ENCODE data around the gene SUSD4.

GRCh38 chr1:223402790-223403142 is 38.8 kb upstream of the SUSD4 start:
- TF ChIP-seq CTCF (IDR thresholded peaks at IDR 0.05; ENCODE audit: extremely low read depth in 1 of 2, insufficient read depth in 1 of 2, low read depth in 1 of 2, low read length in 2 of 2): no peak
- no peak for TF ChIP-seq POLR2A (IDR thresholded peaks at IDR 0.05; ENCODE audit: low read depth, low read length)
- no peak for TF ChIP-seq POLR2AphosphoS5 (IDR thresholded peaks at IDR 0.05; ENCODE audit: insufficient read depth, low read depth, low read length)
- TF ChIP-seq JUN (IDR thresholded peaks at IDR 0.05; ENCODE audit: borderline replicate concordance, insufficient read depth, insufficient read length, low read depth): no peak
- no peak for TF ChIP-seq FOS (IDR thresholded peaks at IDR 0.05; ENCODE audit: borderline replicate concordance, insufficient read depth, low read length)
- no peak for TF ChIP-seq EZH2 (IDR thresholded peaks at IDR 0.05; ENCODE audit: borderline replicate concordance, low read depth, low read length, severe bottlenecking)
- TF ChIP-seq MYC (IDR thresholded peaks at IDR 0.05; ENCODE audit: low read depth, low read length): no peak
